GM19025 (cell line): ENCODE results near the gene SLK.

Source experiments
- ATAC-seq: cut with Tn5 transposase; IDR thresholded peaks from one replicate; pipeline ENCODE4 v1.9.1; 2021; ENCODE audit warnings: mild to moderate bottlenecking, low read depth, moderate library complexity; ENCODE audit not compliant: unreplicated experiment

The SLK gene

DNA sequence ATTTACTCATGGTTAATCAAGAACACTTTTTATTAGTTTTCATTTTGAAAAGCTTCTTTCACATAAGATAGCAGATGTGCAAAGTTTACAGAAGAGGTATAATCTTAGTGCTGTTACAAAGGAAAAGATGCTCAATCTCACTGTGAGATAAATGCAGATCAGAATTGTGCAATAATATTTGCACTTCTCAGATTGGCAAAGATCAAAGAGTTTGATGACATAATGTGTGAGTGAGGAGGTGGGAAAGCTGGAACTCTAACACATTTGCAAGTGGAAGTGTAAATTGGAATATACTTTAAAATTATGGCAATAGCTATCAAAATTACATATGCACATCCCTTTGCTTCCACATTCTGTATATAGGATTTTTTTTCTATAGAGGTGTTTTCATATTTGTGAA lies 27.4 kb upstream of the SLK start:
- ATAC-seq, result no peak

DNA sequence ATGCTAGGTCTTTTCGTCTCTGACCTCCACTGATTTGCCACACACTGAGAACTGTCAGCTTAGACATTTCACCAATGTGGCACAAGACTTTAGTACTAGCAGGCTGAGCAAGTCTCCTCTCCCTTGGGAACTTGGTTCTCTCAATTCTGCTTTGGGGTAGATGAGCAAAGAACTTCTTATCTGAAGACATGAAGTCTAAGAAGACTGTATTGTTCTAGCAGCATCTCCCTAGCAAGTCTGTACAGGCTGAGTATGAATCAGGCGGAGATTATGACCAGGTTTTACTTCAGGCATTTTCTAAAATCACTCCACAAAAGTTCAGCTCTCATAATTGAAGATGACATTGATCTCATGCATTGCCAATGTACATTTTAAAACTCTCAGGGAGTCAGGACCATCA lies 25.1 kb upstream of the SLK start:
- no peak for ATAC-seq

DNA sequence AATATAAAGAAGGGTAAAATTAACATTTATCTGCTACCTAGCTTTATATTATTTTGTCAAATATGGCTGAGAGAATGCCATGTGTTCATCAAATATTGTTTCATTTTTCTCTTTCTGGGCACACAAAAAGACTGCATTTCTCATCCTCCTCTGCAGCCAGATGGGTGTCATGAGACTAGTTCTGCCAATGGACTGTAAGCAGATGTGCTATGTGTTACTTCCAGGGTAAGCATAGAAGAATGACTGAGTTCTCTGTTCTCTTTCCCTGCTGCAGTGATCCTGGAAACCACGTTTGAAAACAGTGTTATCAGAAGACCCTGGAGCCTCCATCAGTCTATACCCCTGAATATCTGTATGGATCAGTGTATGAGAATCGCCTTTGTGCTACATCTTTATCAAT lies 24.1 kb upstream of the SLK start:
- ATAC-seq, result no peak

GRCh38 chr10:103947799-103948516 lies 19.0 kb upstream of the SLK start:
- no peak for ATAC-seq

- no peak for ATAC-seq
Observed at GRCh38 chr10:103949728-103950127, 17.2 kb upstream of the SLK start.

GRCh38 chr10:103951183-103951582 lies 15.8 kb upstream of the SLK start:
- no peak for ATAC-seq

DNA sequence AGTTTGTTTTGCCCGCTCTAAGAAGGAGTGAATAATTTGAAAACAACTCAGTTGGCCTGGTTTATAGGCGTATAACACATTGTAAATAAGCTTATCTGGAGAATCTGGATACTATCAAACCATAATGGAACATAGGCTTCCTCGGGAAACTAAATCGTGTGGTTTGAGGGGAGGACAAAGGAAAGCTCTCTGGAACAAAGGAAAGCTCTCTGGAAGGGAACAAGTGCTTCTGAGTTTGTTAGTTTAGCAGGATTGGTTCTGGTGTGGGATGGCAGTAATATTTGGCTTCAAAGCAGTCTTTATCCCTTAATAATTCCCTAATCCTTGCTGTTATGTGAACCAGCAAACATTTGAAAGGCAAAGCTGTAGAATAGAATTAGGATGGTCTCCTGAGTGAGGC lies 15.0 kb upstream of the SLK start:
- no peak for ATAC-seq

- no peak for ATAC-seq
Observed at GRCh38 chr10:103954543-103954942, 12.4 kb upstream of the SLK start.

DNA sequence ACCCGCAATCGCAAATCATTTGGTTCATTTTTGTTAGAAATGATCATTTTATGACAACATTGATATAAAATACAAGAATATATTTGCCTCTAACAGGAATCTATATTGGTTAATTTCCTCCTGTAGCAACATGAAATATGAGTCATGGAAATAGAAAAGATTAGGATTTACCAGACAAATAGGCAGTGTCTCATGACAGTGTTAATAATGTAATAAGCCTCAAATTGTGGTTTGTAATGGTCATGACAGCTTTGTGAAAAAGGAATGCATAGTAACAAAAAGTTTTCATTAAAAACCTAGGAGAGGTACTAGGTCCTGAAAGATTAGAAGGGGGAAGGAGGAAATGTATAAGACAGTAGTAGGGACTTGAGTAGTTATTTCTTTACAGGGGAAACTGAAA lies 7.9 kb upstream of the SLK start:
- ATAC-seq, result no peak

- no peak for ATAC-seq
Observed at GRCh38 chr10:103960103-103960502, 6.8 kb upstream of the SLK start.

- ATAC-seq, result peak; percentile 46
Observed at GRCh38 chr10:103967448-103968071, 620 bp downstream of the SLK start.

GRCh38 chr10:103968441-103969391 lies 1.8 kb downstream of the SLK start:
- ATAC-seq, result no peak

DNA sequence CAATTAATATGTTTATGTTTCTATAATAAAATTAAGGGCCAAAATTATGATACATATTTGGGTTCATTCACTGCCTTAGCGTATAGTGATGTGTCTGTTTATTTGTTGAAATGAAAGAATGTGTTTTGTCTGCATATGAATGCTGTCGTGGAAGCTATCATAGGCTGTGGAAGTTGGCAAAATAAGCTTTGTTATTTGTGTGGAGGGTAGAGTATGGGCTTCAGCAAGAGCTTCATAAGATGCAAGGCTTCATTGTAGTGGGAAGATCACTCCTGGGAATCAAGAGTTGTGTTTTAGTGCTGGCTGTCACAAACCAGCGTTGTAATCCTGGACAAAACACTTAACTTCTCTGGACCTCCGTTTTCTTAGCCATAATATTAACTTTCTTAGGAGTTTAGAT lies 2.5 kb downstream of the SLK start:
- ATAC-seq, result no peak

- ATAC-seq, result no peak
Observed at GRCh38 chr10:103969857-103970627, 3.1 kb downstream of the SLK start.

- no peak for ATAC-seq
Observed at GRCh38 chr10:103975169-103975568, 8.2 kb downstream of the SLK start.

- no peak for ATAC-seq
Observed at GRCh38 chr10:103977204-103977603, 10.3 kb downstream of the SLK start.

DNA sequence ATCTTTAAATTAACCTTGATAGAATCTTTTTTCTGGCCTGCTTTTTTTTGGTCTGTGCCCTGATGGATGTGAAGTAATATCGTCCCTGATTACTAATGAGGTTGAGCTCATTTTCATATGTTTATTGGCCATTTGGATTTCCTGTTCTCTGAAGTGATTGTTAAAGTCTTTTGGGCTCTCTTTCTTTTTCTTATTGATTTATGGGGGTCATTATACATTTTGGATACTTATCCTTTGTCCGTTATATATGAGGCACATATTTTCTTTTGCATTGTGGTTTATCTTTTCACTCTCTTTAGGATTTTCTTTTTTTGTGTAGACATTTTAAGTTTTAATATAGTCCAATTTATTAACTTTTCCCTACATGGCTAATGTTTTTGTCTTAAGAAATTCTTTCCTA lies 12.6 kb downstream of the SLK start:
- no peak for ATAC-seq

- no peak for ATAC-seq
Observed at GRCh38 chr10:103980288-103980906, 13.5 kb downstream of the SLK start.

DNA sequence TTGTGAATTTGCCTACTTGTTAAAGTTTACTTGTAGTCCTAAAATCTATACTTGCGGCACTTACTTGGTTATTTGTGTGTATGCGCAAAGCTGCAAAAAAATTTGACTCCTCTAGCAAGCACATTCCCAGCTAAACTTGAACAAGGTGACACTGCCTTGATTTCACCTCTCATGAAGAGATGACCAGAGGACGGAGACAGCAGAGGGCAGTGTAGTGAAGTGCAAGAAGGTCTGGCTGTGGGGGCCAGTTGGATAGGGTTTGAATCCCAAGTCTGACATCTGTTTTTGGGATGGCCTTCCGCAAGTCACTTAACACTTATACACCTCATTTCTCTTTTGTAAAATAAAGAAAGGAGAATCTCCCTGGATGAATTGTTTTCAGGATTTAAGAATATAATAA lies 15.7 kb downstream of the SLK start:
- ATAC-seq, result no peak

- ATAC-seq, result peak; percentile 77
Observed at GRCh38 chr10:103983367-103983911, 16.5 kb downstream of the SLK start.
